Left ventricle myocardium inferior (tissue), 1 donor: Measurements from ENCODE around the gene SATB2. TPM values are rescaled to one million over a fixed set of nuclear protein-coding genes. Genes with fewer than 3 reads are reported as not detected.

Experiments used
- DNase-seq: peaks from one replicate; pipeline ENCODE4 v3.0.0-alpha.2; 2020
- H3K27ac ChIP-seq: fragments of 200-600 bp; replicated peaks from 2 replicates; pipeline ENCODE4 v1.8.0; 2021
- H3K27me3 ChIP-seq: fragments of 200-600 bp; 2 replicates; pipeline ENCODE4 v1.8.0; 2021; ENCODE audit warnings: low read depth
- H3K36me3 ChIP-seq: fragments of 200-600 bp; 2 replicates; pipeline ENCODE4 v1.8.0; 2021
- H3K4me1 ChIP-seq: fragments of 200-600 bp; 2 replicates; pipeline ENCODE4 v1.8.0; 2021
- H3K4me3 ChIP-seq: fragments of 200-600 bp; 2 replicates; pipeline ENCODE4 v1.8.0; 2021; ENCODE audit warnings: mild to moderate bottlenecking, moderate library complexity
- H3K9me3 ChIP-seq: fragments of 200-600 bp; replicated peaks from 2 replicates; pipeline ENCODE4 v1.8.0; 2021
- intact Hi-C: fragments of 100-400 bp; cut with micrococcal nuclease; formaldehyde crosslinking; loops from one replicate; pipeline ENCODE4 v1.11.0; 2022
- total RNA-seq: library from RNA; stranded (reverse); fragmentation: NEBNext Ultra II Directional; extraction: Animal tissue kit (Norgen Biotek cat#: 25700); gene quantifications from one replicate; pipeline ENCODE4 v1.2.1, GENCODE V29; 2021
- TF ChIP-seq, protein P1 (sequence below): fragments of 200-600 bp; IDR thresholded peaks from 2 replicates; pipeline ENCODE4 v1.8.0; 2021; ENCODE audit warnings: antibody characterized with exemption, mild to moderate bottlenecking, borderline replicate concordance
- donor health status: DM: no; HTN: yes; CAD: no; lungs with severe emphysema.

Gene SATB2
- total RNA-seq, 1 donor from 2014 or later, result 1.1 TPM

GRCh38 chr2:199288424-199288823, 169.3 kb downstream of the SATB2 start:
- intact Hi-C loops, result no loop called here
- Histone ChIP-seq H3K4me3 (no peak overlapping the region), H3K4me1 (no peaks in the 10 kb centered on the region), H3K27me3 (no peaks in the 10 kb centered on the region), H3K9me3 (no peaks in the 10 kb centered on the region), H3K27ac (no peak overlapping the region), H3K36me3 (no peaks in the 10 kb centered on the region)
- TF ChIP-seq, protein P1, sequence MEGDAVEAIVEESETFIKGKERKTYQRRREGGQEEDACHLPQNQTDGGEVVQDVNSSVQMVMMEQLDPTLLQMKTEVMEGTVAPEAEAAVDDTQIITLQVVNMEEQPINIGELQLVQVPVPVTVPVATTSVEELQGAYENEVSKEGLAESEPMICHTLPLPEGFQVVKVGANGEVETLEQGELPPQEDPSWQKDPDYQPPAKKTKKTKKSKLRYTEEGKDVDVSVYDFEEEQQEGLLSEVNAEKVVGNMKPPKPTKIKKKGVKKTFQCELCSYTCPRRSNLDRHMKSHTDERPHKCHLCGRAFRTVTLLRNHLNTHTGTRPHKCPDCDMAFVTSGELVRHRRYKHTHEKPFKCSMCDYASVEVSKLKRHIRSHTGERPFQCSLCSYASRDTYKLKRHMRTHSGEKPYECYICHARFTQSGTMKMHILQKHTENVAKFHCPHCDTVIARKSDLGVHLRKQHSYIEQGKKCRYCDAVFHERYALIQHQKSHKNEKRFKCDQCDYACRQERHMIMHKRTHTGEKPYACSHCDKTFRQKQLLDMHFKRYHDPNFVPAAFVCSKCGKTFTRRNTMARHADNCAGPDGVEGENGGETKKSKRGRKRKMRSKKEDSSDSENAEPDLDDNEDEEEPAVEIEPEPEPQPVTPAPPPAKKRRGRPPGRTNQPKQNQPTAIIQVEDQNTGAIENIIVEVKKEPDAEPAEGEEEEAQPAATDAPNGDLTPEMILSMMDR, result no peak
- DNase-seq, result no peak

GRCh38 chr2:199282309-199282708, 175.4 kb downstream of the SATB2 start:
- no peaks in the 10 kb centered on the region for H3K9me3 ChIP-seq
- no peak overlapping the region for H3K27ac ChIP-seq
- no peak overlapping the region for H3K4me3 ChIP-seq
- DNase-seq, result no peak
- no peaks in the 10 kb centered on the region for H3K4me1 ChIP-seq
- no peaks in the 10 kb centered on the region for H3K36me3 ChIP-seq
- H3K27me3 ChIP-seq, result no peaks in the 10 kb centered on the region
- TF ChIP-seq, protein P1, result no peak
- intact Hi-C loops, result no loop called here

GRCh38 chr2:199279146-199279545, 178.6 kb downstream of the SATB2 start:
- DNase-seq, result no peak
- Histone ChIP-seq H3K4me3 (no peak overlapping the region), H3K27ac (no peak overlapping the region), H3K9me3 (no peaks in the 10 kb centered on the region), H3K27me3 (no peaks in the 10 kb centered on the region), H3K4me1 (no peaks in the 10 kb centered on the region), H3K36me3 (no peaks in the 10 kb centered on the region)
- TF ChIP-seq, protein P1, result no peak
- intact Hi-C loops, result no loop called here

DNA sequence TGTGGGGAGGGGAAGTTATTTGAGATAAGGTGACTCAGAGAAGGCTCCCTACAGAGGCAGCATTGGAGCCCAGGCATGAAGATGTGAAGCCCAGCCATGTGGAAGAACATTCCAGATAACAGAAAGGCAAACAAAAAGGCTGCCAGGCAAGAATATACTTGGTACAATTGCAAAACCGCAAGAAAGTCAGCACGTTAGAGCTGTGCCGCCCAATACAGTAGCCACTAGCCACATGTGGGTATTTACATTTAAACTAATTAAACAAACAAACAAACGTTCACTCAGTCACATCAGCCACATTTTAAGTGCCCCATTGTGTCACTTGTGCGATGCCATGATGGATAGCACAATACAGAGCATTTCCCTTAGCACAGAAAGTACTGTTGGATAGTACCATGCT, 179.6 kb downstream of the SATB2 start:
- Histone ChIP-seq H3K4me3 (no peak overlapping the region), H3K27ac (no peak overlapping the region), H3K9me3 (no peaks in the 10 kb centered on the region), H3K4me1 (no peaks in the 10 kb centered on the region), H3K36me3 (no peaks in the 10 kb centered on the region), H3K27me3 (no peaks in the 10 kb centered on the region)
- DNase-seq, result no peak
- TF ChIP-seq, protein P1, result no peak
- intact Hi-C loops, result no loop called here

- Histone ChIP-seq H3K4me1 (no peaks in the 10 kb centered on the region), H3K36me3 (no peaks in the 10 kb centered on the region), H3K27ac (no peak overlapping the region), H3K4me3 (no peak overlapping the region), H3K27me3 (no peaks in the 10 kb centered on the region), H3K9me3 (no peaks in the 10 kb centered on the region)
- DNase-seq, result no peak
- TF ChIP-seq, protein P1, result no peak
- intact Hi-C loops, result no loop called here
Measured at GRCh38 chr2:199273042-199273511, 184.7 kb downstream of the SATB2 start.

GRCh38 chr2:199261936-199262335, 195.8 kb downstream of the SATB2 start:
- DNase-seq, result no peak
- no peaks in the 10 kb centered on the region for H3K4me1 ChIP-seq
- peaks cover 39% of the 10 kb centered on the region for H3K9me3 ChIP-seq
- TF ChIP-seq, protein P1, result no peak
- intact Hi-C loops, result no loop called here
- no peaks in the 10 kb centered on the region for H3K36me3 ChIP-seq
- no peaks in the 10 kb centered on the region for H3K27me3 ChIP-seq
- H3K4me3 ChIP-seq, result no peak overlapping the region
- H3K27ac ChIP-seq, result no peak overlapping the region
